HG02840 (cell line): ENCODE data around the gene PRCD.
"Not testable (repeated sequence)": the region's sequence is repeated elsewhere in the genome, so short reads cannot be mapped to it uniquely, and the experiment has no call there.

Experiments used
- ATAC-seq: cut with Tn5 transposase; IDR thresholded peaks from one replicate; pipeline ENCODE4 v1.9.1; 2021; ENCODE audit warnings: mild to moderate bottlenecking, moderate library complexity, moderate number of reproducible peaks; ENCODE audit not compliant: unreplicated experiment, low FRiP score

Gene PRCD

DNA sequence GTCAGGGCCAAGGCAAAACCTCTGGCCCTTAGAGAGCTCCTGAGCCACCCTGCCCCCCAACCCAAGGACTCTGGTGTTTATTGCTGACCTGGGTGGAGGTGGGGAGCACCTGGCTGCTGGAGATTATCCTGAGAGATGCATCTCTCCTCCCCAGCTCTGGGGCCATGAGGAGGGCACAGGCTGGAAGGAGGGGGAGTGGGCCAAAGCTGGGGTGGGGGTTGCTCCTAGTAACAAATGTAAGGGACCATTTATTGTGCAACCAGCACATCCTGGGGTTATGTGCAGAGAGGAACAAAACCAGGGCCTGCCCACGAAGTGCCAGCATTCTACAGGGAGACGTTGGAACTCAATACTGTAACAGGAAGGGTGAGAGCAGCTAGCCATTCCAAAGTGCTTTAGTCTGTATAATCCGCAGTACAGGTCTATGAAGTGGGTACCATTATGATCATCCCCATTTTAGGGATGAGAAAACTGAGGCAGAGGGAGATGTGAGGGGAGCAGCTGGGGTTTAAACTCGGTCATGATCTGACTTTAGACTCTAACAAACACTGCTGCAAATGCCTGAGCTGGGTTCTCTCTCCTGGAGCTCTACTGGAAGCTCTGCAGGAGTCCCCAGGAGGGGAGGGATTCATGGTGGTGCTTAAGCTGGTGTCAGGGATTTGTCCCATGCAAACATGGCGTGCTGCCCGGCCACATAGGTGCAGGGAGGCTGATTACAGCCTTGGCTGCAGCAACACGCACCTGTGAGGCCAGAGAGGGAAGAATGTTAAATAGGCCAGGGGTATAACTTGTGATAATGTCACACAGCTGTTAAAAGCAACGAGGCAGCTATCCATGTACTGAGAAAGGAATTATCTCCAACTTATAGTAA lies 37.3 kb upstream of the PRCD start:
- ATAC-seq = no peak

DNA sequence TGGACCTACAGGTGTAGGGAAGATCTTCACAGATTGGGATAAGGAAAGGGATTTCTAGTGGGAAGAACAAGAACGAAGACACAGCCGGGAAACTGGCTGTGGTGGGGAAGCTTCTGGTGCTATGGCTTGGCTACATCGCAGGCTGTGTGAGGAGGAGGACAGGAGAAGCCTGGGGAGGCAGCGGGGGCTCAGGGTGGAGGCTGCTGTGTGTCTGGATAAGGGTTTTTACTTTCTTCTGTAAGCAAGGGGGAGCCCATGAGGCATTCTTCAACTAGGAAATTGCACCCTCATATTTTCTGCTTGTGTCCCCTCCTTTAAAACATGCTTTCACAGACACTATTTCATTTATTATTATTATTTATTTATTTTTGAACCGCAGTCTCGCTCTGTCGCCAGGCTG lies 35.7 kb upstream of the PRCD start:
- ATAC-seq = no peak

DNA sequence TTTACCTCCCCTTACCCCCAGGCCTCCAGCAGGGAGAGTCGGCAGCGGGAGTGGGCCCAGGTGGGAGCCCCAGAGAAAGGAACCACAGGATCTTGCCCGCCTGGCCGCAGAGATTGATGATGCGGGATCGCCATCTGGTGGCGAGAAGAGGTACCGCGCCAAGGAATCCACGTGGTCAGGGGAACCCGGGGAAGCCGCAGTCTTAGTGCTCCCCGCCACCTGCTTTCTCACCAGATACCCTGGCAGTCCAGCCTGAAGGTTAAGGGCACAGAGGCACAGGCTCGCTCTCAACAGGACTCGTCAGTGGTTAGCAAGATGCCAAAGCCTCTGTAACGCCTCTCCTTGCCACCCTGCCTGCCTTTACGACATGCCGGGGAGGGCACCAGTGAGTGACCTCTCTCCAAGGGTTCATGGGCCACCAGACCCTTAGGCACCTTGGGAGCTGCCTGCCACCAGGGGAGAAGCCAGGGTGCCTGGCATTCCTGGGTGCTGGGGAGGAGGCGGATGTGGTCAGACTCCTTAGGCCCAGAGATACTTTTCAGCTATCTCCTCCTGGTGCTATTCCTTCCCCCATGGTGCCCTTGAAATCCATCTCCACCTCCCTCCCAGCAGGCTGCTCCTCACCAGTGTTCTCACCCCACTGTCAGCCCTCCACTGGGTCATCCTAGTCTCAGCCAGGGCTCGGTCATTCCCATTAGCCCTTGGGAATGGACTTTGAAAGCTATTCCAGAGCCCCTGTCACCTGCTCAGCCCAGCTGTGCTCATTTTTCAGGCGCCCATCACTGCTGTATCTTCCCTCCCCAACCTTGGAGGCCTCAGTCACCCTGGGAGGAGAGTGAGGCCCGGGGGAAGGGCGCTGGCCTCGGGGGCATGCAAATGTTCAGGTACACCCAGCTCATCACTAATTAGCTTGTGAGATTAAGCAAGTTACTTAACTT lies 33.2 kb upstream of the PRCD start:
- no peak for ATAC-seq

DNA sequence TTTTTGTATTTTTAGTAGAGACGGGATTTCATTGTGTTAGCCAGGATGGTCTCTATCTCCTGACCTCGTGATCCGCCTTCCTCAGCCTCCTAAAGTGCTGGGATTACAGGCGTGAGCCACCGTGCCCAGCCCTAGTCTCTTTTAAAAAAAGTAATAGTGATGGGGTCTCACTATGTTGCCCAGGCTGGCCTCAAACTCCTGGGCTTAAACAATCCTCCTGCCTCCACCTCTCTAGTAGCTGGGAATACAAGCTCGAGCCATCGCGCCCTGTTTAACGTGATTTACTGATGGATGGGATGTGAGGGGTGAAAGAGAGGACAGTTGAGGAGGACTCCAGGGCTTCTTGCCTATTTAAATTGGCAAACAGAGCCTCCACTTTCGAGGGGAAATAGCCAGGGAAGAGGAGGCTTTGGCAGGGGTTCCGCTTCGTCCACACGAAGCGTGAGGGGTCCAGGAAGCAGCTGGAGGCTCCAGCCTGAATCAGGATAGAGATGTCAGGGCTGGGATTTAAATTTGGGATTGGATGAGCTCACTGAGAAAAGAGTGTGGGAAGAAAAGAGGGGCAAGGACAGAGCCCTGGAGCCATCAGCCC lies 31.3 kb upstream of the PRCD start:
- ATAC-seq = not testable (repeated sequence)

DNA sequence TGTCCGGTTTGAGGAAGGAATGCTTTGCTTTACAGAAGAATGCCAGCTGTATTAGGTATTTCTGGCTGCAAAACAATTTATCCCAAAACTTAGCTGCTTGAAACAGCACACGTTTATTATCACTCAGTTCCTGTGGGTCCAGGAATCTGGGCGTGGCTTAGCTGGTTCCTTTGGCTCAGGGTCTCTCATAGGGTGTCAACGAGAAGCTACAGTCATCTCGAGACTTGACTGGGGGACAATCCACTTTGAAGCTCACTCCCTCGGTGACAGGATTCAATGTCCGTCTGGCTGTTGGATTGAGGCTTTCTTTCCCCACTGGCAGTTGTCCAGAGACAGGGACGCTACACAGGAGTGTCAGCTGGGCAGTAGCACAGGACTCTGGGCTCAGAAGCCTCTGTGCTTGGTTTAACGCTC lies 29.0 kb upstream of the PRCD start:
- ATAC-seq = no peak

DNA sequence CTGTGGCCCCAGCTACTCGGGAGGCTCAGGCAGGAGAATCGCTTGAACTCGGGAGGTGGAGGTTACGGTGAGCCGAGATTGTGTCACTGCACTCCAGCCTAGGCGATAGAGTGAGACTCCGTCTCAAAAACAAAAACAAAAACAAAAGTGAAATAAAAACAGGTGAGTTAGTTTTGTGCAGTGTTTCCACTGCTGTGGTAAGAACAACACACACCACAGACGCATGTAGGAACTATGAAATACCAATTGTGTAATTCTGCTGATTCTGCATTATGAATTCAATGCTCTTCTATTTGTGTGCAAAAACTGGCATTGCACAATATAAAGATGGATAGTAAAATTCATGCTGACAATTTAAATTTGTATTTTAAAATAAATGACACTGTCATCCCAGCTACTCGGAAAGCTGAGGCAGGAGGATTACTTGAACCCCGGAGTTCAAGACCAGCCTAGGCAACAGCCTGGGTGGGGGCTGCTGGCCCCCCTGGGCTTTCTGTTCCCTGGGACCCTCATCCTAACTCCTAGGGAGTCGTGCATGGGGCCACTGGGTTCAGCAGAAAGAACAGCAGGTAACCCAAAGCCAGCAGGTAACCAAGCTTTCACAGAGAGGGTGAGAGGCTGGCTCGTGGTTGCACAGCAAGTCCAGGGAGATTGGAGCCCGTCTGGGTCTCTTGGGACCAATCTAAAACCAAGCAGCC lies 28.0 kb upstream of the PRCD start:
- no peak for ATAC-seq

DNA sequence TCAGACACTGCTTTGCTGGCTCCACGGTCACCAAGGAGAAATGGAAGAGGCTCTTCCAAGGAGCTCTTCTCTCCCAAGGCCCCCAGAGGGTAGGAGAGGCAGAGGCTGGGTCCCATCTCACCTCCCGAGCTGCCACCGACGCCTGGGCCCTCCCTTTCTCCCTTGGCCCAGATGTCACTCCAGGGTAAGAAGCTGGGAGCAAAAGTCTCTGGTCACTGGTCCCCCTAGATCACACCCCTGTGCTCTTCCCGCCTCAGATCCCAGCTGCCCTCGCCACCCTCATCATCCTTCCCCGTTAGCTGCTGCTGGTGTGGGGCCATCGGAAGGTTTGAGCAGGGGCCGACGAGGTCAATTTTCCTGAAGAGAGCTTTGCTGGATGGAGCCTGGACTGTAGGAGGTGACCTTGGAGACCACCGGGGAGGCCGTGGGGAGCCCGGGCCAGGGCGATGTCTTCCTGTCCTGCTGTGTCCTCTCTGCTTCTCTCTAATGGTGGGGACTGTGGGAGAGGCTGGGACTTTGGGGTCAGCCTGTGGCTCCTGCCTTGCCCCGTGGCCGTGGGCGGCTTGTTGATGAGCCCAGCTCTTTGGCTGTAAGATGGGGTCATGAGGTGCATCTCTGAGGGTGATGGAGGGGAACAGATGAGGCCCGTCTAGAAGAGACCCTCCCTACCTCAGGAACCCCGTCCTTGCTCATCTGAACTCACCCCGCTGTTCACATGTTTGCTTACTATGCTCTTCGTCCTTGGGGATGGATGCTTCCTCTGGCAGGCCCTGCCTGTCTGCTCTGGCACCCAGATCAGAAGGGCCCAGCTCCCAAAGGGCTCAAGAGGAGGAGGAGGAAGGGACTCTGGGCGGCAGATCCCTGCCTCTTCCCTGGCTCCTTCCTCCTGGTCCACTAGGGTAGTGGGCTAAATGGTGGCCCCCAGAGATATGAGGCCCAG lies 27.2 kb upstream of the PRCD start:
- no peak for ATAC-seq

DNA sequence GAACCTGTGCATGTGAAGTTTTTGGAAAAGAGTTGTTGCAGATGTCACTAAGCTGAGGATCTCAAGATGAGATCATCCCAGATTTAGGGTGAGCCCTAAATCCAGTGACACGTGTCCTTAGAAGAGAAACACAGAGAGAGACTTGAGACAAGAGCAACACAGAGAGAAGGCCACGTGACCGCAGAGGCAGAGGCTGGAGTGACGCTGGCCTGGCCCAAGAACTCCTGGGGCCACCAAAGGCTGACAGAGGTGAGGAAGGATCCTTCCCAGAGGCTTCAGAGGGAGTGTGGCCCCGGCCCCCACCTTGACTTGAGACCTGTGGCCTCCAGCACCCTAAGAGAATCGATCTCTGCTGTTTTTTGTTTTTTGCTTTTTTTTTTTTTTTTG lies 26.5 kb upstream of the PRCD start:
- no peak for ATAC-seq

DNA sequence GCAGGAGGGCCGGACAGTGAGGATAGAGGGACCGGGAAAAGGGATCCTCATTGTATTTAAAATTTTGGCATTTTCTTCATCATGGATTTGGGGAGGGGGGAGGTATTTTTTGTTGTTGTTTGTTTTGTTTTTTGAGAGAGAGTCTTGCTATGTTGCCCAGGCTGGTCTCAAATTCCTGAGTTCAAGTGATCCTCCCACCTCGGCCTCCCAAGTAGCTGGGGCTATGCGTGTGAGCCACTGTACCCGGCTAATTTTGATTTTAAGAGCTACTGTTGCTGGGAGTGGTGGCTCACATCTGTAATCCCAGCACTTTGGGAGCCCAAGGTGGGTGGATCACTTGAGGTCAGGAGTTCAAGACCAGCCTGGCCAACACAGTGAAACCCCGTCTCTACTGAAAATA lies 25.5 kb upstream of the PRCD start:
- not testable (repeated sequence) for ATAC-seq

DNA sequence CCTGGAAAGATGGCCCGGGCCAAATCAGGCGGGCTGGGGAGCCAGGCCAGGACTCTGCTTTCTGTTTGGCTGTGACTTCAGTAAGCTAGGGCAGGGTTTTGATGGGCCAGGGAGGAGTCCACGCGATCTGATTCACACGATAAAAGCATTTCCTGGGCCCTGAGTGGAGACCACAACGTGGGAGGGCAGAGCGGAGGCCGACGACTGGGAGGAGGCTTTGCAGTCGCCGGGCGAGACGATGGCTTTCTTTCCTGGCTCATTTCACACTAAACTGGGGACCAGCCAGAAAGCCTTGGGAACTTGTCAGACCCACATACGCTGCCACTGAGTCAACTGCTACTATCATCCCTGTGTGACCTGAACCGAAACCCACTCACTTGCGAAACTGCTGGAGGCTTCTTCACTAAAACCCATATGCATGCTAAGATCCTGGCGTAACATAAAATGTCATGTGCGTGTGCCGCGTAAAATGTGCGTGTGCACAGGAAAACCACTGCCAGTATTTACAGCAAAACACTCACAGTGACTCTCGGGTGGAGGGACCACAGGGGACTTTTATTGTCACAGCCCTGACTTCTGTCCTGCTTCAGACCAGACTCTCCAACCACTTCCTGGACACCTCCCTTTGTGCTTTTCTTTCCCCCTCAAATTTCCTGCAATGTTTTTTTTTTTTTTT lies 24.4 kb upstream of the PRCD start:
- ATAC-seq = no peak

DNA sequence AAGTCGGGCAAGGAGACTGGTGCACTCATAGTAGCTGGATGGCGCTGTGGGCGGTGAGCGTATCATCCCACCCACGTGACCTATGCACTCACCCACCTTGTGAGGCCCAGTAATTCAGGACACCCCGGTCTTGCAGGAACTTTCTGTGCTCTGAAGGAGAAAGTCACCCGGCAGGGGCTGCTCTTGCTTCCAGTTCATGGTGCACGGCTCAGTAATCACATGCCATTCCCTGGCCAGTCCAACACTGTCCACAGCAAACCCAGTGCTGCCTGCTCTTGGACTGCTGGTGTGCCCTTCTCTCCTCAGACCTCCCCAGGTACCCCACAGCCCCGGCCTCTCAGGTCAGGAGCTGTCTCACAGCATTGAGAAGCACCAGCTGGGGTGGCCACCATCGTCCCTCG lies 22.2 kb upstream of the PRCD start:
- no peak for ATAC-seq

DNA sequence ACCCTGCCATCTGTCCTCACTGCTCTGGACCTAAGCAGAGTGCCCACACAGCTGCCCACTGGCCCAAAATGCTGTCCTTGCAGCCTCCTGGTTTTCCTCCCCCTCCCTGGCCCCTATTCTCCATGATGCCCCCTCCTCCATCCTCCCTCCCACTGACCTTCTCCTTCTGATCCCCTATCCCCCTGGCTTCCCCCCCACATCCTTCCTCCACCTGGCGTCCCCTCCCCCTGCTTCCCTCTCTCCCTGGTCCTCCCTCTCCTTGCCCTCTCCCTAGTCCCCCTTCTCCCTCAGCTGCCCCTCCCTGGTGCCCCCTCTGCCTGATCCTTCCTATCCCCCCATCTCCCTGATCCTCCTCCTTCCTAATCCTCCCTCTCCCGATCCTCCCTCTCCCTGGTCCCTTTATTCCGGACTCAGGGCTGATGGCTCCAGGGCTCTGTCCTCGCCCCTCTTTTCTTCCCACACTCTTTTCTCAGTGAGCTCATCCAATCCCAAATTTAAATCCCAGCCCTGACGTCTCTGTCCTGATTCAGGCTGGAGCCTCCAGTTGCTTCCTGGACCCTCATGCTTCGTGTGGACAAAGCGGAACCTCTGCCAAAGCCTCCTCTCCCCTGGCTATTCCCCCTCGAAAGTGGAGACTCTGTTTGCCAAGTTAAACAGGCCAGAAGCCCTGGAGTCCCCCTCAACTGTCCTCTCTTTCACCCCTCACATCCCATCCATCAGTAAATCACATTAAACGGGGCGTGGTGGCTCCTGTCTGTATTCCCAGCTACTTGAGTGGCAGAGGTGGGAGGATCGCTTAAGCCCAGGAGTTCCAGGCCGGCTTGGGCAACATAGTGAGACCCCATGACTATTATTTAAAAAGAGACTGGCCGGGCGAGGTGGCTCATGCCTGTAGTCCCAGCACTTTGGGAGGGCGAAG lies 20.5 kb upstream of the PRCD start:
- no peak for ATAC-seq

DNA sequence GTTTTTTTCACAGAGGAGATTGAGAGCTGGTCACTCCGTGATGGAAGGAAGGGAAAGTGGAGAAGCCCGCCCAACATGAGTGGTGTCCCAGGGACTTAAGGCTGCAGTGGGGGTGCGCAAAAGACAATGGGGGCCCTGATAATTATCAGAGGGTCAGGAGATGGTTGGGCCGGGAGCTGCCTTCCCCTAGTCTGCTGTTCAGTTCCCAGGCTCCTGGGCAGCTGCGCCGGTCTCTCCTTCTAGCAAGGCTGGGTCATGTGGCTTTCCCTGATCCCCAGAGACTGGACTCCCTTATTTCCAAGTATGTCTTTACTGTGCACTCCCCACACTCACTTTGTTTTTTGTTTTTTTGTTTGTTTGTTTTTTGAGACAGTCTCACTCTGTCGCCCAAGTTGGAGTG lies 18.6 kb upstream of the PRCD start:
- no peak for ATAC-seq

DNA sequence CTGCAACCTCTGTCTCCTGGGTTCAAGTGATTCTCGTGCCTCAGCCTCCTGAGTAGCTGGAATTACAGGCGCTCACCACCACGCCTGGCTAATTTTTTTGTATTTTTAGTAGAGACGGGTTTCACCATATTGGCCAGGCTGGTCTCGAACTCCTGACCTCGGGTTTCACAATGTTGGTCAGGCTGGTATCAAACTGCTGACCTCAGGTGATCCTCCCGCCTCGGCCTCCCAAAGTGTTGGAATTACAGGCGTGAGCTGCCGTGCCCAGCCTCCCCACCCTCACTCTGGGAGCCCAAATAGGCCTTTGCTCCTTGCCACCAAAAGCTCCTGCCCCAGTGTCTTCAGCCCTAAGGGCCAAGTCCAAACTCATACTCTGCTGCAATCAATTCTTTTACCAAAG lies 18.2 kb upstream of the PRCD start:
- ATAC-seq = not testable (repeated sequence)

DNA sequence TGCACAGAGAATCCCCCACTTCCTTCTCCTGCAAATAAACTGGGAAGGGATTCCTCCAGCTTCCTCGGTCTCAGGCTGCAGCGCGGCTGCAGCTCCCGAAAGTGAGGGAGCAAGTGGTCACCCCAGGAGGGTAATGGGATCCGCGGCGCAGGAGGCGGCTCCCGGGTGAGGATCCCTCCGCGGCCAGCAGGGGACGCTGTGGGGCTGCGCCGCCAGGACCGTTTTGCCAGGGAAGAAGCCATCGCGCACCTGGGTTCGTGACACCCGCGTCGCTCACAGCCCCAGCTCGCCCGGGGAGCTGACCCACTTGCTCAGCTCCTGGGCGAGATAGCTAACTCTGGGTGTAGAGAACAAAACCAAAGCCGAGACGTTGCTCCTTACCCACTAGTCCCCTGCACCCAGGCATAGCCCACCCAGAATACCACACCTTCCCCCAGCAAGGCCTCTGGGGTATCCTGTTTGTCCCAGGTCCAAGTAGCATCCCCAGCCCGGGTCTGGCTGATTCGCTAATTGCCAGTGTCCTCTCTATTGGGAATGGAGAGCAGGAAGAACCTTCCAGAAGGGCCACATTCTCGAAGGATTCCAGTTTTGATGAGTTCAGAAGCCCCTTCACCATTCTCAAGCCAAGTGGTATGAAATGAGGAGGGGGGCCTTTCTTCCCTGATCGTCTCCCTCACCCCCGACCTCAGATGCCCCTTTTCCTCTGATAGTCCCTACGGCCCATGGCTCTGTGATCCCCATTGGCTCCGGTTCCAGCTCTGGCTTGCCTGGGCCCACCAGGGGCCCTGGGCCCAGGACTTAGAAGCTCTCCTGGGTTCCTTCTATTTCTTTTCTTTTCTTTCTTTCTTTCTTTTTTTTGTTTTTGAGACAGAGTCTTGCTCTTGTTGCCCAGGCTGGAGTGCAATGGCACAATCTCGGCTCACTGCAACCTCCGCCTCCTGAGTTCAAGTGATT lies 16.5 kb upstream of the PRCD start:
- no peak for ATAC-seq

DNA sequence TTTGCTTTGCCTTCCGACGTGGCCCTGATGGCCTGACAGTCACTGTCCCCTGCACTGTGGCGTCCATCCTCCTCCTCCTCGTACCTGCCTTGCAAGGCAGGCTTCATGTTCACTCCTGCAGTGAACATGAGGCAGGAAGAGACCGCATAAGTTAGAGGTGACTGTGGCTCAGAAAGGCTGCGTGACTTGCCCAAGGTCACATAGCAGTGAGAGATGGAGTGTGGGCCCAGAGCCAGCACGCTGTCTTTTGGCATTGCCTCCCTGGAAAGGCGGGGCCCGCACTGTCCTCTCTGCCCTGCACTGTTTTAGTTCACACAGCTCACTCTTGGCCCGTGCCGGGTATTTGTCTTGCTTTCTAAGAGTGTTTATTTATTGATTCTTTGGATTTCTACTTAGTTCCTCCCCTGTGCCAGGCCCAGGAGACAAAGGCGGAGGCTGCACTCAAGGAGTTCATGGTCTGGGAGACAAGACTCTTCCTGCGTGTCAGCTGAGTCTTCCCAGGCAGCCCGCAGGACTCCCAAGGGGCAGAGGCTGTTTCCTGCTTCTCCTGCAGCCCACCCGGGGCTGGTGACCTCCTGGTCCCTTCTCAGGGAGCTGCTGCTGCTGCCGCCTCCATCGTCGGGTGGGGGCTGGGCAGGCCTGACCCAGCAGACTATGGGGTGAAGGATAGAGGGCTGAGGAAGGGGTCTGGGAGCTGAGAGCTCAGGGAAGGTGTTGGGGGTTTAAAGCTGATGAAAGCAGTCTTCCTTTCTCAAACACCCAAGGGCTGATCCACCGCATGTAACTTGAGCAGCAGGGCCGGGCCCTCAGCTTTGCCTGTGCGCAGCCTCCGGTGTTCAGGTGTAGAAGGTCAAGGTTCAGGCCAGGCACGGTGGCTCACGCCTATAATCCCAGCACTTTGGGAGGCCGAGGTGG lies 15.0 kb upstream of the PRCD start:
- no peak for ATAC-seq
